Measurements from ENCODE around the gene ANKRD28. TPM values are rescaled to one million over a fixed set of nuclear protein-coding genes. Genes with fewer than 3 reads are reported as not detected.

The ANKRD28 gene
- total and polyA plus RNA-seq, 2 of the 4 experiments (the other 2 are of a cell fraction), result 52.6 to 211 TPM

DNA sequence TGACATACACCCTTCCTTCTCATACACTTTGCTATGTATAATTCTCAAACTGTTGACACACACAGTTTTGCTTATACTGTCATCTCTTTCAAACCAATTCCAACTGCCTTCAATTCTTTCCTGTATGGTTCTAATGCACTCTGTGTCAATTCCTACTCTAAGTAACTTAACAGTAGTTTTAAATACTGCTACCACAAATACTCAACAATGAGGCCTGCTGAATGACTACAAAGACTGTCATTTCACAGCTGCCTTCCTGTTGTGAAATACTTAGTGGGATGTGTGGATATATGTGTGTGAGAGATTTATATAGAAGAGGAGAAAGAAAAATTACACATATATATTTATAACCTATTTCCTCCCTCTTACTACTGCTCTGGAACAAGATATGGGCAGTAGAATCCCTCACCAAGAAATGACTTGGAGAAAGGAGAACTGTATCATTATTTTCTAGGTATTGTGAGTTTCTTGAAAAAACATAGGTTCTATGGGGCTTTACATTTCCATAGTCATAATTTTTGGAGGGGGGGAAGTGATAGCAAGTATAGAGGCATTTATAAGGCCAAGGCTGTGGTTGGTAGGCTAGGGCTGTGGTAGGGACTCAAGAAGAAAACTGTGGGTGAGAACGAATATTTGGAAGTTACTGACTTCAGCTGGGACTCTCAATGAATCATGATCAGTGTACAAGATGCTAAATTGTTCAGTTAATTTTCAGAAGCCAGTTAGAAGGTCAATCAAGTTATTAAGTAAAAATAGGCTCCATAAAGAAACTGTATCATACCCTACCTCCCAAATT lies 88.7 kb downstream of the ANKRD28 start:
- Histone ChIP-seq H3K36me3 (ENCODE audit: control insufficient read depth, insufficient read depth, low read length) (peaks cover 34% of the 10 kb centered on the region), H2BK20ac (ENCODE audit: low read depth, low read length) (no peak overlapping the region), H2AK5ac (ENCODE audit: low read depth, low read length) (no peak overlapping the region), H3K79me1 (ENCODE audit: low read depth in 1 of 2, low read length in 2 of 2) (peaks cover 14 to 26% of the 10 kb centered on the region in 2 experiments), H4K20me1 (ENCODE audit: insufficient read depth, low read length) (no peaks in the 10 kb centered on the region), H2BK15ac (ENCODE audit: low read depth, low read length) (no peak overlapping the region), H3K9me3 (ENCODE audit: control insufficient read depth, insufficient read depth, low read length) (no peaks in the 10 kb centered on the region), H3K9me1 (ENCODE audit: insufficient read depth, low read length) (peaks cover 5% of the 10 kb centered on the region; the same call in 1 of the 2 replicates), H3K18ac (ENCODE audit: low read depth, low read length) (peak overlapping the region; percentile 34; the same call in 1 of the 2 replicates), H3K4me1 (ENCODE audit: control insufficient read depth, insufficient read depth, low read length) (peaks cover 5% of the 10 kb centered on the region), H2BK5ac (ENCODE audit: low read depth, low read length, poor library complexity, severe bottlenecking) (peak overlapping the region; percentile 69), H3K4ac (ENCODE audit: low read depth, low read length) (no peak overlapping the region), H3K23ac (ENCODE audit: low read depth, low read length) (no peak overlapping the region), H2BK120ac (ENCODE audit: low read depth, low read length) (no peak overlapping the region), H3K27me3 (ENCODE audit: control insufficient read depth, insufficient read depth, low read length) (no peaks in the 10 kb centered on the region), H3K4me3 (ENCODE audit: insufficient read depth, low read depth, low read length) (no peak overlapping the region), H2AK9ac (replicated peaks; ENCODE audit: low read depth, low read length, poor library complexity) (no peak overlapping the region), H3K4me2 (ENCODE audit: low read depth, low read length) (peak overlapping the region; percentile 71; the same call in 1 of the 2 replicates), H3K9ac (ENCODE audit: low read depth, low read length) (no peak overlapping the region; the same call in 1 of the 2 replicates), H3K27ac (ENCODE audit: insufficient read depth, low read length) (no peak overlapping the region; the same call in 1 of the 2 replicates), H4K8ac (ENCODE audit: low read depth in 2 of 2, low read length in 2 of 2) (no peak overlapping the region), H4K5ac (ENCODE audit: low read depth, low read length) (peak overlapping the region; percentile 17; the same call in 1 of the 2 replicates), H4K91ac (ENCODE audit: insufficient read depth, low read depth, low read length) (no peak overlapping the region), H2AFZ (replicated peaks; ENCODE audit: low read length, poor library complexity) (no peak overlapping the region), H3K56ac (ENCODE audit: extremely low read depth, insufficient read depth, low read length) (no peak overlapping the region), H3K14ac (replicated peaks; ENCODE audit: low read depth, low read length) (no peak overlapping the region)
- DNase-seq, result peak; percentile 78
- dilution Hi-C loops (cut with HindIII; ENCODE audit: low sequenced_read_pairs, unreplicated experiment), result no loop called here
- 100% methylated on average over 1 of the region's 1 CpG; no CpG with 5 or more reads in 1 of the 2 experiments for WGBS, 2 experiments (ENCODE audit: extremely low coverage in 2 of 2, insufficient read length in 1 of 2)
- intact Hi-C loops (cut with micrococcal nuclease), result no loop called here
- peak; percentile 55 for ATAC-seq (ENCODE audit: low read depth)
- TF ChIP-seq CEBPB (IDR thresholded peaks at IDR 0.05; ENCODE audit: low read depth, low read length) (peak; percentile 90), POLR2A (IDR thresholded peaks at IDR 0.05; ENCODE audit: low read depth, low read length) (no peak), MXI1 (IDR thresholded peaks at IDR 0.05; ENCODE audit: borderline replicate concordance, low read depth, low read length) (no peak)
- POLR2A ChIA-PET (ENCODE audit: unreplicated experiment), result no interaction called here
- CTCF ChIA-PET, result no interaction called here
- in situ Hi-C loops (cut with MboI; ENCODE audit: low sequenced_read_pairs), result no loop called here
- no TSS peak for BruUV-seq (replicated peaks)

All from IMR-90 (cell line).